PC-9 (cell line): ENCODE data around the gene DERL2. TPM values are rescaled to one million over a fixed set of nuclear protein-coding genes. Genes with fewer than 3 reads are reported as not detected.

Experiments
- BruUV-seq: library from RNA; stranded (reverse); fragments of 400-500 nt; replicated peaks from 2 replicates; lab custom pipeline; 2021; lab: Mats Ljungman, UMichigan
- CTCF ChIA-PET: fragments of 300-600 bp; sonication (Branson Sonifier 250); formaldehyde crosslinking; loops from one replicate; lab custom pipeline; 2022; ENCODE audit warnings: antibody characterized with exemption; lab: Charles Lee
- POLR2A ChIA-PET: fragments of 300-600 bp; sonication (Branson Sonifier 250); formaldehyde crosslinking; loops from one replicate; lab custom pipeline; 2022; ENCODE audit warnings: antibody characterized with exemption; ENCODE audit not compliant: unreplicated experiment; lab: Charles Lee
- DNase-seq, 2 experiments: peaks; one replicate each; pipeline versions ENCODE4 v3.0.0 to v3.0.0-alpha.2; 2015 to 2022; ENCODE audit warnings: mixed read lengths in 1 of 2
- H2AFZ ChIP-seq: fragments of 200-600 bp; sonication (generic); 2 replicates; pipeline ENCODE4 v1.8.1; 2017; ENCODE audit warnings: antibody characterized with exemption
- H3F3A ChIP-seq: fragments of 200-600 bp; sonication (generic); 2 replicates; pipeline ENCODE4 v1.8.1; 2017; ENCODE audit warnings: antibody characterized with exemption, mild to moderate bottlenecking, low read depth; ENCODE audit not compliant: insufficient read depth
- H3K27ac ChIP-seq: fragments of 200-600 bp; sonication (generic); 2 replicates; pipeline ENCODE4 v1.6.1; 2016; ENCODE audit warnings: mixed run types
- H3K27me3 ChIP-seq: fragments of 200-600 bp; sonication (generic); 2 replicates; pipeline ENCODE4 v1.6.1; 2016; ENCODE audit warnings: low read depth, mixed run types; ENCODE audit not compliant: insufficient read depth
- H3K36me3 ChIP-seq: fragments of 200-600 bp; sonication (generic); 2 replicates; pipeline ENCODE4 v1.6.1; 2016; ENCODE audit warnings: low read depth, mixed run types
- H3K4me1 ChIP-seq: fragments of 200-600 bp; sonication (generic); replicated peaks from 2 replicates; pipeline ENCODE4 v1.6.1; 2016; ENCODE audit warnings: mixed run types; ENCODE audit not compliant: insufficient read depth
- H3K4me2 ChIP-seq: fragments of 200-600 bp; sonication (generic); 2 replicates; pipeline ENCODE4 v1.6.1; 2017; ENCODE audit warnings: mixed run types
- H3K4me3 ChIP-seq: fragments of 200-600 bp; sonication (generic); 2 replicates; pipeline ENCODE4 v1.6.1; 2016; ENCODE audit warnings: mixed run types
- H3K79me2 ChIP-seq: fragments of 200-600 bp; sonication (generic); 2 replicates; pipeline ENCODE4 v1.6.1; 2017; ENCODE audit warnings: low read depth, mixed run types
- H3K9me2 ChIP-seq: fragments of 200-600 bp; sonication (generic); 2 replicates; pipeline ENCODE4 v1.8.1; 2017; ENCODE audit warnings: mild to moderate bottlenecking; ENCODE audit not compliant: insufficient read depth
- H3K9me3 ChIP-seq: fragments of 200-600 bp; sonication (generic); 2 replicates; pipeline ENCODE4 v1.8.1; 2016; ENCODE audit warnings: low read depth; ENCODE audit not compliant: insufficient read depth
- H4K20me1 ChIP-seq: fragments of 200-600 bp; sonication (generic); 2 replicates; pipeline ENCODE4 v1.8.1; 2017; ENCODE audit not compliant: insufficient read depth
- CTCF ChIP-seq: fragments of 200-600 bp; sonication (generic); conservative IDR thresholded peaks from 2 replicates; pipeline ENCODE4 v1.6.1; 2017; ENCODE audit warnings: mixed run types, antibody characterized with exemption, mild to moderate bottlenecking, moderate library complexity
- EZH2 ChIP-seq: fragments of 200-600 bp; sonication (generic); IDR thresholded peaks from 2 replicates; pipeline ENCODE4 v1.8.0; 2017; ENCODE audit warnings: antibody characterized with exemption, low read depth
- intact Hi-C: fragments of 100-400 bp; cut with micrococcal nuclease; formaldehyde crosslinking; loops from one replicate; pipeline ENCODE4 v1.10.0; 2022; ENCODE audit not compliant: unreplicated experiment
- total RNA-seq: library from RNA; stranded (reverse); gene quantifications from 2 replicates; pipeline ENCODE4 v1.2.3, GENCODE V29; 2021

Gene DERL2
- total RNA-seq, 1 experiment from 2014 or later, result 71.1 TPM

- H3F3A ChIP-seq, result peaks cover 24% of the 10 kb centered on the region
- peaks cover 39% of the 10 kb centered on the region for H3K36me3 ChIP-seq
- no peaks in the 10 kb centered on the region for H3K79me2 ChIP-seq
- H3K9me3 ChIP-seq, result no peaks in the 10 kb centered on the region
- no peaks in the 10 kb centered on the region for H3K27me3 ChIP-seq
- no peak overlapping the region for H2AFZ ChIP-seq
- no peak overlapping the region for H3K4me2 ChIP-seq
- no peak for DNase-seq
- 0 out of 2 replicates have a peak, but pooled peaks cover 4% of the 10 kb centered on the region for H3K4me1 ChIP-seq
- H4K20me1 ChIP-seq, result peaks cover 11% of the 10 kb centered on the region; the same call in 1 of the 2 replicates
- no peaks in the 10 kb centered on the region for H3K9me2 ChIP-seq
- BruUV-seq, result no TSS peak
- no peak overlapping the region for H3K27ac ChIP-seq
- no peak overlapping the region for H3K4me3 ChIP-seq
- no peak for TF ChIP-seq CTCF
- TF ChIP-seq EZH2, result no peak
- POLR2A ChIA-PET, result interaction anchor here (0.6 kb wide), 1 partner anchor 365 kb away, joined by 3 read pairs; no protein-coding TSS in a partner anchor
- CTCF ChIA-PET, result no interaction called here
- intact Hi-C loops, result no loop called here
Measured at GRCh38 chr17:5473906-5474305, 12.1 kb downstream of the DERL2 start.

- CTCF ChIA-PET, result no interaction called here
- H2AFZ ChIP-seq, result no peak overlapping the region
- POLR2A ChIA-PET, result no interaction called here
- no peak overlapping the region for H3K4me2 ChIP-seq
- 0 out of 2 replicates have a peak, but pooled peaks cover 4% of the 10 kb centered on the region for H3K4me1 ChIP-seq
- peaks cover 24% of the 10 kb centered on the region for H3F3A ChIP-seq
- H4K20me1 ChIP-seq, result peaks cover 13% of the 10 kb centered on the region; the same call in 1 of the 2 replicates
- H3K27ac ChIP-seq, result 0 out of 2 replicates have a peak overlapping the region, but pooled peaks have one; percentile 1
- no peak for DNase-seq
- H3K4me3 ChIP-seq, result no peak overlapping the region
- H3K9me3 ChIP-seq, result no peaks in the 10 kb centered on the region
- peaks cover 27% of the 10 kb centered on the region for H3K36me3 ChIP-seq
- TF ChIP-seq EZH2 (no peak), CTCF (no peak)
- peaks cover 11% of the 10 kb centered on the region for H3K79me2 ChIP-seq
- H3K9me2 ChIP-seq, result no peaks in the 10 kb centered on the region
- intact Hi-C loops, result no loop called here
- BruUV-seq, result no TSS peak
- H3K27me3 ChIP-seq, result no peaks in the 10 kb centered on the region
Measured at GRCh38 chr17:5472511-5472910, 13.5 kb downstream of the DERL2 start.

- BruUV-seq, result no TSS peak
- TF ChIP-seq CTCF (no peak), EZH2 (no peak)
- Histone ChIP-seq H3K36me3 (no peaks in the 10 kb centered on the region), H3K27me3 (no peaks in the 10 kb centered on the region), H3K79me2 (peaks cover 55% of the 10 kb centered on the region), H4K20me1 (peaks cover 38% of the 10 kb centered on the region; the same call in 1 of the 2 replicates), H3K9me2 (no peaks in the 10 kb centered on the region), H3K4me1 (peaks cover 18% of the 10 kb centered on the region), H3K4me3 (peak overlapping the region; percentile 84), H3F3A (peaks cover 20% of the 10 kb centered on the region), H3K9me3 (no peaks in the 10 kb centered on the region), H3K4me2 (peak overlapping the region; percentile 94), H3K27ac (peak overlapping the region; percentile 16; the same call in 1 of the 2 replicates), H2AFZ (peak overlapping the region; percentile 99)
- POLR2A ChIA-PET, result no interaction called here
- intact Hi-C loops, result loop anchor here (5.0 kb wide), 1 partner anchor 46 kb away; the partner anchor contains the start of gene RPAIN
- DNase-seq, result no peak
- CTCF ChIA-PET, result interaction anchor here (0.6 kb wide), 2 partner anchors 486 to 1668 kb away, joined by 3 read pairs; no protein-coding TSS in a partner anchor
Measured at GRCh38 chr17:5468075-5468473, 17.9 kb downstream of the DERL2 start.
